ENCODE measurements around the gene SERPINB2. TPM values are rescaled to one million over a fixed set of nuclear protein-coding genes. Genes with fewer than 3 reads are reported as not detected.

SERPINB2 gene
- total RNA-seq: 1 to 10 TPM in 4 of 5 experiments, not detected in 1; 3.6 to 8.5 (median 4.9) TPM
- not detected for polyA plus RNA-seq
- not detected for total RNA-seq

- H3K27me3 Mint-ChIP-seq: peaks cover 4 to 27% (median 18%) of the 10 kb centered on the region in 5 donors
- H3K4me1 Mint-ChIP-seq: no peaks in the 10 kb centered on the region
- Histone ChIP-seq H3K9me3 (ENCODE audit: control insufficient read depth in 2 of 3, low read length in 3 of 3) (no peaks in the 10 kb centered on the region), H3K27ac (ENCODE audit: low read depth, low read length) (no peak within 1 kb of the TSS), H3K4me3 (ENCODE audit: low read length) (no peak within 1 kb of the TSS), H3K36me3 (ENCODE audit: control insufficient read depth in 2 of 3, insufficient read depth in 3 of 3, low read length in 3 of 3) (no peaks in the 10 kb centered on the region), H3K4me1 (ENCODE audit: control insufficient read depth in 2 of 2, insufficient read depth in 2 of 2, low read length in 2 of 2) (no peaks in the 10 kb centered on the region), H3K27me3 (ENCODE audit: control insufficient read depth in 2 of 2, insufficient read depth in 2 of 2, low read length in 2 of 2) (peaks cover 0 to 4% of the 10 kb centered on the region in 2 donors)
- no peak for DNase-seq
- H3K36me3 Mint-ChIP-seq: no peaks in the 10 kb centered on the region
- H3K4me3 Mint-ChIP-seq: no peak within 1 kb of the TSS
- ATAC-seq: peak; percentile 44
- intact Hi-C loops (cut with micrococcal nuclease): no loop called here
- ChIA-PET POLR2A (no interaction called here), CTCF (no interaction called here)
- peaks cover 0 to 2% (median 0%) of the 10 kb centered on the region in 11 donors for H3K9me3 Mint-ChIP-seq
- H3K27ac Mint-ChIP-seq: no peak within 1 kb of the TSS
These were observed at the start of gene SERPINB2 for GRCh38 chr18:63887424-63887823. Gene SERPINB2 (plus strand): TSS chr18:63887705. CDS start chr18:63891445, 3,740 bp downstream.

- no peak overlapping the region for H3K4me3 ChIP-seq (ENCODE audit: low read length)
- no peaks in the 10 kb centered on the region for H3K36me3 Mint-ChIP-seq
- DNase-seq: no peak
- H3K4me1 ChIP-seq (ENCODE audit: control insufficient read depth in 2 of 2, insufficient read depth in 2 of 2, low read length in 2 of 2): no peaks in the 10 kb centered on the region
- H3K27me3 Mint-ChIP-seq: peaks cover 14 to 26% (median 19%) of the 10 kb centered on the region in 5 donors
- H3K27ac Mint-ChIP-seq: no peak overlapping the region
- no peaks in the 10 kb centered on the region for H3K9me3 ChIP-seq (ENCODE audit: control insufficient read depth in 2 of 3, low read length in 3 of 3)
- H3K9me3 Mint-ChIP-seq: no peaks in the 10 kb centered on the region
- H3K27me3 ChIP-seq (ENCODE audit: control insufficient read depth in 2 of 2, insufficient read depth in 2 of 2, low read length in 2 of 2): no peaks in the 10 kb centered on the region
- CTCF ChIA-PET: no interaction called here
- no peak overlapping the region for H3K4me3 Mint-ChIP-seq
- intact Hi-C loops (cut with micrococcal nuclease): no loop called here
- H3K27ac ChIP-seq (ENCODE audit: low read depth, low read length): no peak overlapping the region
- ATAC-seq: no peak
- POLR2A ChIA-PET: no interaction called here
- H3K4me1 Mint-ChIP-seq: peaks cover 0 to 1% (median 0%) of the 10 kb centered on the region in 7 donors
- H3K36me3 ChIP-seq (ENCODE audit: control insufficient read depth in 2 of 3, insufficient read depth in 3 of 3, low read length in 3 of 3): no peaks in the 10 kb centered on the region
These were observed 44.5 kb upstream of the SERPINB2 start for GRCh38 chr18:63843008-63843407.

GRCh38 chr18:63844254-63844653, 43.3 kb upstream of the SERPINB2 start:
- Histone ChIP-seq H3K27me3 (ENCODE audit: control insufficient read depth in 2 of 2, insufficient read depth in 2 of 2, low read length in 2 of 2) (no peaks in the 10 kb centered on the region), H3K4me3 (ENCODE audit: low read length) (no peak overlapping the region), H3K4me1 (ENCODE audit: control insufficient read depth in 2 of 2, insufficient read depth in 2 of 2, low read length in 2 of 2) (no peaks in the 10 kb centered on the region), H3K36me3 (ENCODE audit: control insufficient read depth in 2 of 3, insufficient read depth in 3 of 3, low read length in 3 of 3) (no peaks in the 10 kb centered on the region), H3K27ac (ENCODE audit: low read depth, low read length) (no peak overlapping the region), H3K9me3 (ENCODE audit: control insufficient read depth in 2 of 3, low read length in 3 of 3) (no peaks in the 10 kb centered on the region)
- ATAC-seq: no peak
- CTCF ChIA-PET: no interaction called here
- intact Hi-C loops (cut with micrococcal nuclease): loop anchor here (2.0 kb wide), 2 partner anchors 19 to 325 kb away; no protein-coding TSS in a partner anchor
- Mint-ChIP-seq H3K27ac (no peak overlapping the region), H3K27me3 (peaks cover 14 to 26% (median 21%) of the 10 kb centered on the region in 5 donors), H3K4me1 (peaks cover 0 to 1% (median 0%) of the 10 kb centered on the region in 7 donors), H3K36me3 (no peaks in the 10 kb centered on the region), H3K4me3 (no peak overlapping the region), H3K9me3 (no peaks in the 10 kb centered on the region)
- POLR2A ChIA-PET: no interaction called here
- no peak for DNase-seq

GRCh38 chr18:63848159-63848558, 39.3 kb upstream of the SERPINB2 start:
- Mint-ChIP-seq H3K9me3 (no peaks in the 10 kb centered on the region), H3K4me1 (peaks cover 0 to 1% (median 0%) of the 10 kb centered on the region in 7 donors), H3K27ac (no peak overlapping the region), H3K4me3 (no peak overlapping the region), H3K27me3 (peaks cover 0 to 30% (median 5%) of the 10 kb centered on the region in 5 donors), H3K36me3 (no peaks in the 10 kb centered on the region)
- POLR2A ChIA-PET: no interaction called here
- CTCF ChIA-PET: no interaction called here
- Histone ChIP-seq H3K36me3 (ENCODE audit: control insufficient read depth in 2 of 3, insufficient read depth in 3 of 3, low read length in 3 of 3) (no peaks in the 10 kb centered on the region), H3K4me3 (ENCODE audit: low read length) (no peak overlapping the region), H3K27ac (ENCODE audit: low read depth, low read length) (no peak overlapping the region), H3K27me3 (ENCODE audit: control insufficient read depth in 2 of 2, insufficient read depth in 2 of 2, low read length in 2 of 2) (no peaks in the 10 kb centered on the region), H3K9me3 (ENCODE audit: control insufficient read depth in 2 of 3, low read length in 3 of 3) (no peaks in the 10 kb centered on the region), H3K4me1 (ENCODE audit: control insufficient read depth in 2 of 2, insufficient read depth in 2 of 2, low read length in 2 of 2) (no peaks in the 10 kb centered on the region)
- intact Hi-C loops (cut with micrococcal nuclease): loop anchor here in 1 of 2 donors (2.0 kb wide), 1 partner anchor 329 kb away; no protein-coding TSS in a partner anchor
- no peak for DNase-seq
- ATAC-seq: peak; percentile 60

- DNase-seq (no peak), ATAC-seq (peak; percentile 42)
- Mint-ChIP-seq H3K4me1 (no peaks in the 10 kb centered on the region), H3K27me3 (peaks cover 0 to 25% (median 5%) of the 10 kb centered on the region in 5 donors), H3K27ac (no peak overlapping the region), H3K4me3 (no peak overlapping the region), H3K9me3 (peaks cover 0 to 2% (median 0%) of the 10 kb centered on the region in 11 donors), H3K36me3 (no peaks in the 10 kb centered on the region)
- Histone ChIP-seq H3K27me3 (ENCODE audit: control insufficient read depth in 2 of 2, insufficient read depth in 2 of 2, low read length in 2 of 2) (no peaks in the 10 kb centered on the region), H3K36me3 (ENCODE audit: control insufficient read depth in 2 of 3, insufficient read depth in 3 of 3, low read length in 3 of 3) (no peaks in the 10 kb centered on the region), H3K4me1 (ENCODE audit: control insufficient read depth in 2 of 2, insufficient read depth in 2 of 2, low read length in 2 of 2) (no peaks in the 10 kb centered on the region), H3K27ac (ENCODE audit: low read depth, low read length) (no peak overlapping the region), H3K9me3 (ENCODE audit: control insufficient read depth in 2 of 3, low read length in 3 of 3) (no peaks in the 10 kb centered on the region), H3K4me3 (ENCODE audit: low read length) (no peak overlapping the region)
- ChIA-PET POLR2A (no interaction called here), CTCF (no interaction called here)
- intact Hi-C loops (cut with micrococcal nuclease): no loop called here
These were observed 37.5 kb upstream of the SERPINB2 start for GRCh38 chr18:63850020-63850419.

- Mint-ChIP-seq H3K27me3 (peaks cover 0 to 19% (median 5%) of the 10 kb centered on the region in 5 donors), H3K9me3 (peaks cover 0 to 3% (median 0%) of the 10 kb centered on the region in 11 donors), H3K4me1 (no peaks in the 10 kb centered on the region), H3K4me3 (no peak overlapping the region), H3K27ac (no peak overlapping the region), H3K36me3 (no peaks in the 10 kb centered on the region)
- ChIA-PET CTCF (no interaction called here), POLR2A (no interaction called here)
- Histone ChIP-seq H3K27me3 (ENCODE audit: control insufficient read depth in 2 of 2, insufficient read depth in 2 of 2, low read length in 2 of 2) (no peaks in the 10 kb centered on the region), H3K4me1 (ENCODE audit: control insufficient read depth in 2 of 2, insufficient read depth in 2 of 2, low read length in 2 of 2) (no peaks in the 10 kb centered on the region), H3K36me3 (ENCODE audit: control insufficient read depth in 2 of 3, insufficient read depth in 3 of 3, low read length in 3 of 3) (no peaks in the 10 kb centered on the region), H3K9me3 (ENCODE audit: control insufficient read depth in 2 of 3, low read length in 3 of 3) (no peaks in the 10 kb centered on the region), H3K27ac (ENCODE audit: low read depth, low read length) (no peak overlapping the region), H3K4me3 (ENCODE audit: low read length) (no peak overlapping the region)
- ATAC-seq (no peak), DNase-seq (no peak)
- intact Hi-C loops (cut with micrococcal nuclease): no loop called here
These were observed 36.9 kb upstream of the SERPINB2 start for GRCh38 chr18:63850636-63851035.

GRCh38 chr18:63858456-63858855, 29.0 kb upstream of the SERPINB2 start:
- Histone ChIP-seq H3K36me3 (ENCODE audit: control insufficient read depth in 2 of 3, insufficient read depth in 3 of 3, low read length in 3 of 3) (no peaks in the 10 kb centered on the region), H3K4me3 (ENCODE audit: low read length) (no peak overlapping the region), H3K4me1 (ENCODE audit: control insufficient read depth in 2 of 2, insufficient read depth in 2 of 2, low read length in 2 of 2) (no peaks in the 10 kb centered on the region), H3K27ac (ENCODE audit: low read depth, low read length) (no peak overlapping the region), H3K9me3 (ENCODE audit: control insufficient read depth in 2 of 3, low read length in 3 of 3) (no peaks in the 10 kb centered on the region), H3K27me3 (ENCODE audit: control insufficient read depth in 2 of 2, insufficient read depth in 2 of 2, low read length in 2 of 2) (no peaks in the 10 kb centered on the region)
- ChIA-PET CTCF (no interaction called here), POLR2A (no interaction called here)
- Mint-ChIP-seq H3K4me3 (no peak overlapping the region), H3K27me3 (peaks cover 11 to 33% (median 13%) of the 10 kb centered on the region in 5 donors), H3K4me1 (no peaks in the 10 kb centered on the region), H3K36me3 (no peaks in the 10 kb centered on the region), H3K9me3 (peaks cover 0 to 7% (median 2%) of the 10 kb centered on the region in 11 donors), H3K27ac (no peak overlapping the region)
- ATAC-seq: no peak
- DNase-seq: no peak
- intact Hi-C loops (cut with micrococcal nuclease): no loop called here

Data from naive thymus-derived CD4-positive, alpha-beta T cell (primary cell).